Measurements from ENCODE around the gene DPYD.
A peak's percentile ranks its signal among the peaks of the same experiment; 100 is the strongest.

The DPYD gene

GRCh38 chr1:97308131-97308530 is 612.7 kb downstream of the DPYD start:
- FAIRE-seq (no peak), DNase-seq (ENCODE audit: low spot score) (no peak)

GRCh38 chr1:97307568-97307967 is 613.3 kb downstream of the DPYD start:
- no peak for FAIRE-seq
- DNase-seq (ENCODE audit: low spot score), result no peak

- DNase-seq (ENCODE audit: low spot score) (no peak), FAIRE-seq (no peak)
Observed at GRCh38 chr1:97307151-97307550, 613.7 kb downstream of the DPYD start.

GRCh38 chr1:97306504-97306903 is 614.3 kb downstream of the DPYD start:
- DNase-seq (ENCODE audit: low spot score) (no peak), FAIRE-seq (no peak)

- no peak for FAIRE-seq
- no peak for DNase-seq (ENCODE audit: low spot score)
Observed at GRCh38 chr1:97304366-97304765, 616.5 kb downstream of the DPYD start.

- FAIRE-seq (no peak), DNase-seq (ENCODE audit: low spot score) (no peak)
Observed at GRCh38 chr1:97298966-97299365, 621.9 kb downstream of the DPYD start.

- DNase-seq (ENCODE audit: low spot score) (no peak), FAIRE-seq (no peak)
Observed at GRCh38 chr1:97297611-97298010, 623.2 kb downstream of the DPYD start.

GRCh38 chr1:97281962-97282361 is 638.9 kb downstream of the DPYD start:
- FAIRE-seq, result no peak
- DNase-seq (ENCODE audit: low spot score), result no peak

GRCh38 chr1:97277891-97278654 is 642.8 kb downstream of the DPYD start:
- FAIRE-seq (peak; percentile 86), DNase-seq (ENCODE audit: low spot score) (peak; percentile 65)

GRCh38 chr1:97271916-97272788 is 648.7 kb downstream of the DPYD start:
- FAIRE-seq, result peak; percentile 71
- DNase-seq (ENCODE audit: low spot score), result no peak

GRCh38 chr1:97270508-97271307 is 650.1 kb downstream of the DPYD start:
- DNase-seq (ENCODE audit: low spot score) (no peak), FAIRE-seq (no peak)

- no peak for DNase-seq (ENCODE audit: low spot score)
- FAIRE-seq, result no peak
Observed at GRCh38 chr1:97265630-97266029, 655.2 kb downstream of the DPYD start.

GRCh38 chr1:97262842-97263241 is 658.0 kb downstream of the DPYD start:
- DNase-seq (ENCODE audit: low spot score) (no peak), FAIRE-seq (no peak)

GRCh38 chr1:97258597-97258996 is 662.2 kb downstream of the DPYD start:
- FAIRE-seq (no peak), DNase-seq (ENCODE audit: low spot score) (no peak)

- FAIRE-seq (no peak), DNase-seq (ENCODE audit: low spot score) (no peak)
Observed at GRCh38 chr1:97254731-97255463, 665.9 kb downstream of the DPYD start.

- FAIRE-seq (no peak), DNase-seq (ENCODE audit: low spot score) (no peak)
Observed at GRCh38 chr1:97252925-97253324, 667.9 kb downstream of the DPYD start.

GRCh38 chr1:97252076-97252475 is 668.8 kb downstream of the DPYD start:
- DNase-seq (ENCODE audit: low spot score) (no peak), FAIRE-seq (no peak)

- DNase-seq (ENCODE audit: low spot score) (no peak), FAIRE-seq (no peak)
Observed at GRCh38 chr1:97247196-97247595, 673.6 kb downstream of the DPYD start.

GRCh38 chr1:97245682-97246081 is 675.2 kb downstream of the DPYD start:
- DNase-seq (ENCODE audit: low spot score) (no peak), FAIRE-seq (no peak)

GRCh38 chr1:97245026-97245425 is 675.8 kb downstream of the DPYD start:
- DNase-seq (ENCODE audit: low spot score) (no peak), FAIRE-seq (no peak)

- FAIRE-seq, result peak; percentile 67
- no peak for DNase-seq (ENCODE audit: low spot score)
Observed at GRCh38 chr1:97243973-97244560, 676.8 kb downstream of the DPYD start.
